ENCODE data around the gene TBC1D13. TPM values are rescaled to one million over a fixed set of nuclear protein-coding genes. Genes with fewer than 3 reads are reported as not detected.

Gene TBC1D13
- total and polyA plus RNA-seq, 2 of the 13 experiments (the other 11 are each of a cell fraction or from before 2014, with no cell fraction given), result 17.9 to 19.7 TPM

DNA sequence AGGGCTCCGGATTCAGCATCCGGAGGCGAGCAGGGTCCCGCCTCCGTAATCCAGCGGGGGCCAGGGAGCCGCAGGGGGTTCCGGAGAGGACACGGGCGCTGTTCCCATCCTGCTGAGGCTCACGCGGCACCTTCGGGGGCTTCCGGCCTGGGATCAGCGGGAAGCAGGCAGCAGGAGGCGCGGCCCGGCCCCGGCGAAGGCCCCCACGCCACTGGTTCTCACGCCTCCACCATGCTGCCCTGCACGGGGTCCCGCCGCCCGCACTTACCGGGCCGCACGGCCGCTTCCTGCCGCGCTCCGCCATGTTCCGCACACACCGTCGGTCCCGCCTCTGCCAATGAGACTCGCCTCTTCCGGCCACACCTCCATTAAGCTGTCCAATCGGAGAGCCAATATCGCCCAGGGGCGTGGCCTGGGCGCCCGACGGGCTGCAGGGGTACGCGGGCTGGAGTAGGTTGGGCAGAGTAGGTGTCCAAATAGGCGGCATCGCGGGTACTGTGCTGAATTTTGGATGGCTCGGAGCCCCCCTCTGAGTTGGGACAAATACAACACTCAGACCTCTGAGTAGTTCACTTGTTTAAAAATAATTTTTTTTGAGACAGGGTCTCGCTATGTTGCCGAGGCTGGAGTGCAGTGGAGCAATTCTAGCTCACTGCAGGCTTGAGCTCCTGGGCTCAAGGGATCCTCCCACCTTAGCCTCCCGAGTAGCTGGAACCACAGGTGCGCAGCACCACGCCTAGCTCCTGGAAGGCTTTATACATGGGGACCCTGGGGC is 42.6 kb downstream of the TBC1D13 start, which contains the start of gene SPOUT1 (continued):
- TF ChIP-seq KDM2A (CRISPR knock-in tag; IDR thresholded peaks at IDR 0.05; ENCODE audit: borderline replicate concordance, low read depth) (peak; percentile 100), EP300 (IDR thresholded peaks at IDR 0.05; ENCODE audit: low read depth in 2 of 2, low read length in 2 of 2) (no peak), EP300 (CRISPR knock-in tag; IDR thresholded peaks at IDR 0.05; ENCODE audit: borderline replicate concordance) (peak; percentile 51), ZBTB42 (CRISPR knock-in tag; IDR thresholded peaks at IDR 0.05) (no peak), ELF1 (CRISPR knock-in tag; IDR thresholded peaks at IDR 0.05) (peak; percentile 76), U2AF1 (optimal IDR thresholded peaks at IDR 0.05; ENCODE audit: low read depth, low read length) (no peak), SOX6 (IDR thresholded peaks at IDR 0.05) (no peak), SOX6 (CRISPR knock-in tag; IDR thresholded peaks at IDR 0.05) (peak; percentile 39; the same call in 1 of the 2 replicates), ZIK1 (CRISPR knock-in tag; IDR thresholded peaks at IDR 0.05; ENCODE audit: borderline replicate concordance, low read depth) (peak; percentile 70; the same call in 1 of the 2 replicates), NCOA5 (CRISPR knock-in tag; IDR thresholded peaks at IDR 0.05) (no peak; the same call in 1 of the 2 replicates), KMT2A (CRISPR knock-in tag; IDR thresholded peaks at IDR 0.05) (peak; percentile 84; the same call in 1 of the 2 replicates), ATF7 (IDR thresholded peaks at IDR 0.05) (no peak), ATF7 (CRISPR knock-in tag; IDR thresholded peaks at IDR 0.05) (no peak), RAD21 (CRISPR knock-in tag; IDR thresholded peaks at IDR 0.05) (peak; percentile 61), ZNF382 (CRISPR knock-in tag; IDR thresholded peaks at IDR 0.05; ENCODE audit: borderline replicate concordance) (no peak), ZNF772 (CRISPR knock-in tag; IDR thresholded peaks at IDR 0.05) (0 out of 2 replicates have a peak, but pooled peaks have one; percentile 30), ETV5 (CRISPR knock-in tag; IDR thresholded peaks at IDR 0.05; ENCODE audit: borderline replicate concordance) (peak; percentile 76)
- TF ChIP-seq, protein P1, sequence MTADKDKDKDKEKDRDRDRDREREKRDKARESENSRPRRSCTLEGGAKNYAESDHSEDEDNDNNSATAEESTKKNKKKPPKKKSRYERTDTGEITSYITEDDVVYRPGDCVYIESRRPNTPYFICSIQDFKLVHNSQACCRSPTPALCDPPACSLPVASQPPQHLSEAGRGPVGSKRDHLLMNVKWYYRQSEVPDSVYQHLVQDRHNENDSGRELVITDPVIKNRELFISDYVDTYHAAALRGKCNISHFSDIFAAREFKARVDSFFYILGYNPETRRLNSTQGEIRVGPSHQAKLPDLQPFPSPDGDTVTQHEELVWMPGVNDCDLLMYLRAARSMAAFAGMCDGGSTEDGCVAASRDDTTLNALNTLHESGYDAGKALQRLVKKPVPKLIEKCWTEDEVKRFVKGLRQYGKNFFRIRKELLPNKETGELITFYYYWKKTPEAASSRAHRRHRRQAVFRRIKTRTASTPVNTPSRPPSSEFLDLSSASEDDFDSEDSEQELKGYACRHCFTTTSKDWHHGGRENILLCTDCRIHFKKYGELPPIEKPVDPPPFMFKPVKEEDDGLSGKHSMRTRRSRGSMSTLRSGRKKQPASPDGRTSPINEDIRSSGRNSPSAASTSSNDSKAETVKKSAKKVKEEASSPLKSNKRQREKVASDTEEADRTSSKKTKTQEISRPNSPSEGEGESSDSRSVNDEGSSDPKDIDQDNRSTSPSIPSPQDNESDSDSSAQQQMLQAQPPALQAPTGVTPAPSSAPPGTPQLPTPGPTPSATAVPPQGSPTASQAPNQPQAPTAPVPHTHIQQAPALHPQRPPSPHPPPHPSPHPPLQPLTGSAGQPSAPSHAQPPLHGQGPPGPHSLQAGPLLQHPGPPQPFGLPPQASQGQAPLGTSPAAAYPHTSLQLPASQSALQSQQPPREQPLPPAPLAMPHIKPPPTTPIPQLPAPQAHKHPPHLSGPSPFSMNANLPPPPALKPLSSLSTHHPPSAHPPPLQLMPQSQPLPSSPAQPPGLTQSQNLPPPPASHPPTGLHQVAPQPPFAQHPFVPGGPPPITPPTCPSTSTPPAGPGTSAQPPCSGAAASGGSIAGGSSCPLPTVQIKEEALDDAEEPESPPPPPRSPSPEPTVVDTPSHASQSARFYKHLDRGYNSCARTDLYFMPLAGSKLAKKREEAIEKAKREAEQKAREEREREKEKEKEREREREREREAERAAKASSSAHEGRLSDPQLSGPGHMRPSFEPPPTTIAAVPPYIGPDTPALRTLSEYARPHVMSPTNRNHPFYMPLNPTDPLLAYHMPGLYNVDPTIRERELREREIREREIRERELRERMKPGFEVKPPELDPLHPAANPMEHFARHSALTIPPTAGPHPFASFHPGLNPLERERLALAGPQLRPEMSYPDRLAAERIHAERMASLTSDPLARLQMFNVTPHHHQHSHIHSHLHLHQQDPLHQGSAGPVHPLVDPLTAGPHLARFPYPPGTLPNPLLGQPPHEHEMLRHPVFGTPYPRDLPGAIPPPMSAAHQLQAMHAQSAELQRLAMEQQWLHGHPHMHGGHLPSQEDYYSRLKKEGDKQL (CRISPR knock-in tag; IDR thresholded peaks at IDR 0.05; ENCODE audit: low read depth), result 0 out of 2 replicates have a peak, but pooled peaks have one; percentile 45
- TF ChIP-seq, protein P2, sequence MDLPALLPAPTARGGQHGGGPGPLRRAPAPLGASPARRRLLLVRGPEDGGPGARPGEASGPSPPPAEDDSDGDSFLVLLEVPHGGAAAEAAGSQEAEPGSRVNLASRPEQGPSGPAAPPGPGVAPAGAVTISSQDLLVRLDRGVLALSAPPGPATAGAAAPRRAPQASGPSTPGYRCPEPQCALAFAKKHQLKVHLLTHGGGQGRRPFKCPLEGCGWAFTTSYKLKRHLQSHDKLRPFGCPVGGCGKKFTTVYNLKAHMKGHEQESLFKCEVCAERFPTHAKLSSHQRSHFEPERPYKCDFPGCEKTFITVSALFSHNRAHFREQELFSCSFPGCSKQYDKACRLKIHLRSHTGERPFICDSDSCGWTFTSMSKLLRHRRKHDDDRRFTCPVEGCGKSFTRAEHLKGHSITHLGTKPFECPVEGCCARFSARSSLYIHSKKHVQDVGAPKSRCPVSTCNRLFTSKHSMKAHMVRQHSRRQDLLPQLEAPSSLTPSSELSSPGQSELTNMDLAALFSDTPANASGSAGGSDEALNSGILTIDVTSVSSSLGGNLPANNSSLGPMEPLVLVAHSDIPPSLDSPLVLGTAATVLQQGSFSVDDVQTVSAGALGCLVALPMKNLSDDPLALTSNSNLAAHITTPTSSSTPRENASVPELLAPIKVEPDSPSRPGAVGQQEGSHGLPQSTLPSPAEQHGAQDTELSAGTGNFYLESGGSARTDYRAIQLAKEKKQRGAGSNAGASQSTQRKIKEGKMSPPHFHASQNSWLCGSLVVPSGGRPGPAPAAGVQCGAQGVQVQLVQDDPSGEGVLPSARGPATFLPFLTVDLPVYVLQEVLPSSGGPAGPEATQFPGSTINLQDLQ (CRISPR knock-in tag; IDR thresholded peaks at IDR 0.05), result 0 out of 2 replicates have a peak, but pooled peaks have one; percentile 74
- TF ChIP-seq, protein P3, sequence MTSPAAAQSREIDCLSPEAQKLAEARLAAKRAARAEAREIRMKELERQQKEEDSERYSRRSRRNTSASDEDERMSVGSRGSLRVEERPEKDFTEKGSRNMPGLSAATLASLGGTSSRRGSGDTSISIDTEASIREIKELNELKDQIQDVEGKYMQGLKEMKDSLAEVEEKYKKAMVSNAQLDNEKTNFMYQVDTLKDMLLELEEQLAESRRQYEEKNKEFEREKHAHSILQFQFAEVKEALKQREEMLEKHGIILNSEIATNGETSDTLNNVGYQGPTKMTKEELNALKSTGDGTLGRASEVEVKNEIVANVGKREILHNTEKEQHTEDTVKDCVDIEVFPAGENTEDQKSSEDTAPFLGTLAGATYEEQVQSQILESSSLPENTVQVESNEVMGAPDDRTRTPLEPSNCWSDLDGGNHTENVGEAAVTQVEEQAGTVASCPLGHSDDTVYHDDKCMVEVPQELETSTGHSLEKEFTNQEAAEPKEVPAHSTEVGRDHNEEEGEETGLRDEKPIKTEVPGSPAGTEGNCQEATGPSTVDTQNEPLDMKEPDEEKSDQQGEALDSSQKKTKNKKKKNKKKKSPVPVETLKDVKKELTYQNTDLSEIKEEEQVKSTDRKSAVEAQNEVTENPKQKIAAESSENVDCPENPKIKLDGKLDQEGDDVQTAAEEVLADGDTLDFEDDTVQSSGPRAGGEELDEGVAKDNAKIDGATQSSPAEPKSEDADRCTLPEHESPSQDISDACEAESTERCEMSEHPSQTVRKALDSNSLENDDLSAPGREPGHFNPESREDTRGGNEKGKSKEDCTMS (CRISPR knock-in tag; conservative IDR thresholded peaks at IDR 0.05), result no peak
